SK-N-SH treated with all-trans-retinoic acid at 6 μM for 48 hours (cell line): Measurements from ENCODE around the gene NDE1.
"Not testable (repeated sequence)": the region's sequence is repeated elsewhere in the genome, so short reads cannot be mapped to it uniquely, and the experiment has no call there.

Experiments used
- ATAC-seq: fragments of 200-7000 bp; cut with Tn5 transposase; 3 replicates; pipeline ENCODE4 v1.9.1; 2020; ENCODE audit warnings: mild to moderate bottlenecking, moderate library complexity
- ARNTL ChIP-seq: fragments of 450-650 bp; formaldehyde crosslinking; IDR thresholded peaks from 2 replicates; pipeline ENCODE4 v1.5.0; 2020; ENCODE audit warnings: low read depth, mild to moderate bottlenecking, moderate library complexity, borderline replicate concordance
- BACH2 ChIP-seq: fragments of 250-450 bp; sonication (Bioruptor Pico); IDR thresholded peaks from 2 replicates; pipeline ENCODE4 v1.9.0; 2021; ENCODE audit warnings: mild to moderate bottlenecking, borderline replicate concordance
- CSDC2 ChIP-seq: fragments of 250-450 bp; sonication (Bioruptor Pico); IDR thresholded peaks from 2 replicates; pipeline ENCODE4 v1.5.0; 2020; ENCODE audit warnings: mild to moderate bottlenecking, moderate library complexity
- ESRRG ChIP-seq: fragments of 250-450 bp; sonication (Bioruptor Pico); IDR thresholded peaks from 2 replicates; pipeline ENCODE4 v1.6.1; 2021; ENCODE audit warnings: mild to moderate bottlenecking
- GLIS3 ChIP-seq: fragments of 250-450 bp; sonication (Bioruptor Pico); IDR thresholded peaks from 2 replicates; pipeline ENCODE4 v1.5.0; 2020; ENCODE audit warnings: mild to moderate bottlenecking, moderate library complexity
- ISL1 ChIP-seq: fragments of 250-450 bp; sonication (Bioruptor Pico); IDR thresholded peaks from 2 replicates; pipeline ENCODE4 v2.1.2; 2022; ENCODE audit warnings: mild to moderate bottlenecking, moderate library complexity
- PPARA ChIP-seq: fragments of 250-450 bp; sonication (Bioruptor Pico); IDR thresholded peaks from 2 replicates; pipeline ENCODE4 v1.5.0; 2020; ENCODE audit warnings: mild to moderate bottlenecking, borderline replicate concordance
- SNAI2 ChIP-seq: fragments of 250-450 bp; sonication (Bioruptor Pico); IDR thresholded peaks from 2 replicates; pipeline ENCODE4 v1.5.0; 2020; ENCODE audit warnings: mild to moderate bottlenecking, moderate library complexity
- TCF4 ChIP-seq: fragments of 250-450 bp; sonication (Bioruptor Pico); IDR thresholded peaks from 2 replicates; pipeline ENCODE4 v1.8.0; 2021; ENCODE audit warnings: mild to moderate bottlenecking, moderate library complexity, borderline replicate concordance
- TOX ChIP-seq: fragments of 250-450 bp; sonication (Bioruptor Pico); IDR thresholded peaks from 2 replicates; pipeline ENCODE4 v1.8.0; 2021; ENCODE audit warnings: mild to moderate bottlenecking, moderate library complexity, borderline replicate concordance
- ZC3H10 ChIP-seq: fragments of 250-450 bp; sonication (Bioruptor Pico); IDR thresholded peaks from 2 replicates; pipeline ENCODE4 v1.5.1; 2021; ENCODE audit warnings: mild to moderate bottlenecking, moderate library complexity
- ZFP3 ChIP-seq: fragments of 250-450 bp; sonication (Bioruptor Pico); IDR thresholded peaks from 2 replicates; pipeline ENCODE4 v1.5.0; 2020; ENCODE audit warnings: mild to moderate bottlenecking, moderate library complexity
- ZFP30 ChIP-seq: fragments of 450-650 bp; formaldehyde crosslinking; IDR thresholded peaks from 2 replicates; pipeline ENCODE4 v1.5.0; 2022; ENCODE audit warnings: mild to moderate bottlenecking, moderate library complexity
- ZNF565 ChIP-seq: fragments of 450-650 bp; formaldehyde crosslinking; conservative IDR thresholded peaks from 2 replicates; pipeline ENCODE4 v1.5.0; 2020; ENCODE audit warnings: low read depth, mild to moderate bottlenecking, moderate library complexity
- ZNF70 ChIP-seq: fragments of 450-650 bp; formaldehyde crosslinking; IDR thresholded peaks from 2 replicates; pipeline ENCODE4 v1.5.0; 2020; ENCODE audit warnings: mild to moderate bottlenecking, moderate library complexity
- ZNF8 ChIP-seq: fragments of 450-650 bp; formaldehyde crosslinking; IDR thresholded peaks from 2 replicates; pipeline ENCODE4 v1.5.0; 2020; ENCODE audit warnings: mild to moderate bottlenecking, moderate library complexity
- TF ChIP-seq, protein P1 (sequence below): fragments of 250-450 bp; sonication (Bioruptor Pico); IDR thresholded peaks from 2 replicates; pipeline ENCODE4 v1.8.0; 2021; ENCODE audit warnings: low read depth, mild to moderate bottlenecking, moderate library complexity, borderline replicate concordance
- TF ChIP-seq, protein P2 (sequence below): fragments of 250-450 bp; sonication (Bioruptor Pico); IDR thresholded peaks from 2 replicates; pipeline ENCODE4 v1.5.0; 2020; ENCODE audit warnings: mild to moderate bottlenecking, moderate library complexity
- TF ChIP-seq, protein P3 (sequence below): fragments of 250-450 bp; sonication (Bioruptor Pico); IDR thresholded peaks from 2 replicates; pipeline ENCODE4 v1.5.1; 2020; ENCODE audit warnings: low read depth, mild to moderate bottlenecking, moderate library complexity
- TF ChIP-seq, protein P4 (sequence below): fragments of 250-450 bp; sonication (Bioruptor Pico); IDR thresholded peaks from 2 replicates; pipeline ENCODE4 v1.8.0; 2020; ENCODE audit warnings: mild to moderate bottlenecking, moderate library complexity, borderline replicate concordance
- TF ChIP-seq, protein P5 (sequence below): fragments of 250-450 bp; sonication (Bioruptor Pico); IDR thresholded peaks from 2 replicates; pipeline ENCODE4 v1.5.1; 2021; ENCODE audit warnings: mild to moderate bottlenecking, moderate library complexity

The NDE1 gene

DNA sequence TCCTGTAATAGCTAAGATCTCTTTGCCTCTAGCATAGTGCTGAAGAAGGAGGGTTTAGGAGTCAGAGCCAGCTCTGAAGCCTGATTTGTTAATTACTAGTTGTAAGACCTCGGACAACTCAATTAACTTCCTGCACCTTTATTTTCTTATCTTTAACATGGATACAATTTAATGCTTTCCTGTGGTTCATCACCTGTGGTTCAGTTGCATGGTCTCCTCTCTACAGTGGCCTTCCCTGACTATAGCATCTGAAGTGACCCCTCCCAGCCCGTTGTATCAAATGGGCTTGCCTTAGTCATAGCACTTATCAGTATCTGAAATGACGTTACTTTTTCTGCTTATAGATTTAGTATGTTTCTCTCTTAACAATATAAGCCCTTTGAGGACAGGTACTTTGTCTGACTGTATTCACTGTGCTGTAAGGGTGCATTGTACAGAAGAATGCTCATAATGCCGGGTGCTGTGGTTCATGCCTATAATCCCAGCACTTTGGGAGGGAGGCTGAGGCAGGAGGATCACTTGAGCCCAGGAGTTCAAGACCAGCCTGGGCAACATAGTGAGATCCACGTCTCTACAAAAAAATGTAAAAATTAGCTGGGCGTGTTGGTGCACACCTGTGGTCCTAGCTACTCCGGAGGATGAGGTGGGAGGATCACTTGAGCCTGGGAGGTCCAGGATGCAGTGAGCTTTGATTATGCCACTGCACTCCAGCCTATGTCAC, 2.6 kb upstream of the NDE1 start:
- ATAC-seq = no peak
- TF ChIP-seq, protein P1, sequence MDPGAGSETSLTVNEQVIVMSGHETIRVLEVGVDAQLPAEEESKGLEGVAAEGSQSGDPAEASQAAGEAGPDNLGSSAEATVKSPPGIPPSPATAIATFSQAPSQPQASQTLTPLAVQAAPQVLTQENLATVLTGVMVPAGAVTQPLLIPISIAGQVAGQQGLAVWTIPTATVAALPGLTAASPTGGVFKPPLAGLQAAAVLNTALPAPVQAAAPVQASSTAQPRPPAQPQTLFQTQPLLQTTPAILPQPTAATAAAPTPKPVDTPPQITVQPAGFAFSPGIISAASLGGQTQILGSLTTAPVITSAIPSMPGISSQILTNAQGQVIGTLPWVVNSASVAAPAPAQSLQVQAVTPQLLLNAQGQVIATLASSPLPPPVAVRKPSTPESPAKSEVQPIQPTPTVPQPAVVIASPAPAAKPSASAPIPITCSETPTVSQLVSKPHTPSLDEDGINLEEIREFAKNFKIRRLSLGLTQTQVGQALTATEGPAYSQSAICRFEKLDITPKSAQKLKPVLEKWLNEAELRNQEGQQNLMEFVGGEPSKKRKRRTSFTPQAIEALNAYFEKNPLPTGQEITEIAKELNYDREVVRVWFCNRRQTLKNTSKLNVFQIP (CRISPR knock-in tag) = no peak
- no peak for TF ChIP-seq ISL1 (CRISPR knock-in tag)
- TF ChIP-seq ARNTL (CRISPR knock-in tag) = no peak
- TF ChIP-seq GLIS3 (CRISPR knock-in tag) = no peak
- TF ChIP-seq BACH2 (CRISPR knock-in tag) = no peak
- TF ChIP-seq SNAI2 (CRISPR knock-in tag) = no peak
- no peak for TF ChIP-seq ZNF565
- TF ChIP-seq, protein P2, sequence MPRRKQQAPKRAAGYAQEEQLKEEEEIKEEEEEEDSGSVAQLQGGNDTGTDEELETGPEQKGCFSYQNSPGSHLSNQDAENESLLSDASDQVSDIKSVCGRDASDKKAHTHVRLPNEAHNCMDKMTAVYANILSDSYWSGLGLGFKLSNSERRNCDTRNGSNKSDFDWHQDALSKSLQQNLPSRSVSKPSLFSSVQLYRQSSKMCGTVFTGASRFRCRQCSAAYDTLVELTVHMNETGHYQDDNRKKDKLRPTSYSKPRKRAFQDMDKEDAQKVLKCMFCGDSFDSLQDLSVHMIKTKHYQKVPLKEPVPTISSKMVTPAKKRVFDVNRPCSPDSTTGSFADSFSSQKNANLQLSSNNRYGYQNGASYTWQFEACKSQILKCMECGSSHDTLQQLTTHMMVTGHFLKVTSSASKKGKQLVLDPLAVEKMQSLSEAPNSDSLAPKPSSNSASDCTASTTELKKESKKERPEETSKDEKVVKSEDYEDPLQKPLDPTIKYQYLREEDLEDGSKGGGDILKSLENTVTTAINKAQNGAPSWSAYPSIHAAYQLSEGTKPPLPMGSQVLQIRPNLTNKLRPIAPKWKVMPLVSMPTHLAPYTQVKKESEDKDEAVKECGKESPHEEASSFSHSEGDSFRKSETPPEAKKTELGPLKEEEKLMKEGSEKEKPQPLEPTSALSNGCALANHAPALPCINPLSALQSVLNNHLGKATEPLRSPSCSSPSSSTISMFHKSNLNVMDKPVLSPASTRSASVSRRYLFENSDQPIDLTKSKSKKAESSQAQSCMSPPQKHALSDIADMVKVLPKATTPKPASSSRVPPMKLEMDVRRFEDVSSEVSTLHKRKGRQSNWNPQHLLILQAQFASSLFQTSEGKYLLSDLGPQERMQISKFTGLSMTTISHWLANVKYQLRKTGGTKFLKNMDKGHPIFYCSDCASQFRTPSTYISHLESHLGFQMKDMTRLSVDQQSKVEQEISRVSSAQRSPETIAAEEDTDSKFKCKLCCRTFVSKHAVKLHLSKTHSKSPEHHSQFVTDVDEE (CRISPR knock-in tag) = no peak
- TF ChIP-seq TCF4 (CRISPR knock-in tag) = no peak
- TF ChIP-seq, protein P3, sequence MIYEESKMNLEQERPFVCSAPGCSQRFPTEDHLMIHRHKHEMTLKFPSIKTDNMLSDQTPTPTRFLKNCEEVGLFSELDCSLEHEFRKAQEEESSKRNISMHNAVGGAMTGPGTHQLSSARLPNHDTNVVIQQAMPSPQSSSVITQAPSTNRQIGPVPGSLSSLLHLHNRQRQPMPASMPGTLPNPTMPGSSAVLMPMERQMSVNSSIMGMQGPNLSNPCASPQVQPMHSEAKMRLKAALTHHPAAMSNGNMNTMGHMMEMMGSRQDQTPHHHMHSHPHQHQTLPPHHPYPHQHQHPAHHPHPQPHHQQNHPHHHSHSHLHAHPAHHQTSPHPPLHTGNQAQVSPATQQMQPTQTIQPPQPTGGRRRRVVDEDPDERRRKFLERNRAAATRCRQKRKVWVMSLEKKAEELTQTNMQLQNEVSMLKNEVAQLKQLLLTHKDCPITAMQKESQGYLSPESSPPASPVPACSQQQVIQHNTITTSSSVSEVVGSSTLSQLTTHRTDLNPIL (CRISPR knock-in tag) = no peak
- TF ChIP-seq TOX (CRISPR knock-in tag) = no peak
- no peak for TF ChIP-seq ZC3H10 (CRISPR knock-in tag)
- no peak for TF ChIP-seq ZNF8 (CRISPR knock-in tag)
- no peak for TF ChIP-seq ZFP30 (CRISPR knock-in tag)
- no peak for TF ChIP-seq PPARA (CRISPR knock-in tag)
- no peak for TF ChIP-seq ZNF70 (CRISPR knock-in tag)
- TF ChIP-seq, protein P4, sequence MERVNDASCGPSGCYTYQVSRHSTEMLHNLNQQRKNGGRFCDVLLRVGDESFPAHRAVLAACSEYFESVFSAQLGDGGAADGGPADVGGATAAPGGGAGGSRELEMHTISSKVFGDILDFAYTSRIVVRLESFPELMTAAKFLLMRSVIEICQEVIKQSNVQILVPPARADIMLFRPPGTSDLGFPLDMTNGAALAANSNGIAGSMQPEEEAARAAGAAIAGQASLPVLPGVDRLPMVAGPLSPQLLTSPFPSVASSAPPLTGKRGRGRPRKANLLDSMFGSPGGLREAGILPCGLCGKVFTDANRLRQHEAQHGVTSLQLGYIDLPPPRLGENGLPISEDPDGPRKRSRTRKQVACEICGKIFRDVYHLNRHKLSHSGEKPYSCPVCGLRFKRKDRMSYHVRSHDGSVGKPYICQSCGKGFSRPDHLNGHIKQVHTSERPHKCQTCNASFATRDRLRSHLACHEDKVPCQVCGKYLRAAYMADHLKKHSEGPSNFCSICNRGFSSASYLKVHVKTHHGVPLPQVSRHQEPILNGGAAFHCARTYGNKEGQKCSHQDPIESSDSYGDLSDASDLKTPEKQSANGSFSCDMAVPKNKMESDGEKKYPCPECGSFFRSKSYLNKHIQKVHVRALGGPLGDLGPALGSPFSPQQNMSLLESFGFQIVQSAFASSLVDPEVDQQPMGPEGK = no peak
- no peak for TF ChIP-seq ZFP3 (CRISPR knock-in tag)

DNA sequence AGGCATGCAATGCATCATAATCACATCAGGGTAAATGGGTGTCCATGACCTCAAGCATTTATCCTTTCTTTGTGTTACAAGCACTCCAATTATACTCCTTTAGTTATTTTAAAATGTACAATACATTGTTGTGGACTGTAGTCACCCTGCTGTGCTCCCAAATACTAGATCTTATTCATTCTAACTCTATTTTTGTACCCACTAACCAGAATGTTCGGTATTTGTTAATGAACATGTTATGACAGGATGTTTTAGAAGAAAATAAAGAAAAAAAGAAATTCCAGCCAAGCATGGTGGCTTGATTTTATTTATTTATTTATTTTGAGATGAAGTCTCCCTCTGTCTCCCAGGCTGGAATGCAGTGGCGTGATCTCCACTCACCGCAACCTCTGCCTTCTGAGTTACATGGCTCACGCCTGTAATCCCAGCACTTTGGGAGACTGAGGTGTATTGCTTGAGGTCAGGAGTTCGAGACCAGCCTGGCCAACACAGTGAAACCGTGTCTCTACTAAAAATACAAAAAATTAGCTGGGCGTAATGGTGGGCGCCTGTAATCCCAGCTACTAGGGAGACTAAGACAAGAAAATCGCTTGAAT, 1.8 kb upstream of the NDE1 start:
- ATAC-seq = no peak
- no peak for TF ChIP-seq CSDC2 (CRISPR knock-in tag)
- TF ChIP-seq, protein P5, sequence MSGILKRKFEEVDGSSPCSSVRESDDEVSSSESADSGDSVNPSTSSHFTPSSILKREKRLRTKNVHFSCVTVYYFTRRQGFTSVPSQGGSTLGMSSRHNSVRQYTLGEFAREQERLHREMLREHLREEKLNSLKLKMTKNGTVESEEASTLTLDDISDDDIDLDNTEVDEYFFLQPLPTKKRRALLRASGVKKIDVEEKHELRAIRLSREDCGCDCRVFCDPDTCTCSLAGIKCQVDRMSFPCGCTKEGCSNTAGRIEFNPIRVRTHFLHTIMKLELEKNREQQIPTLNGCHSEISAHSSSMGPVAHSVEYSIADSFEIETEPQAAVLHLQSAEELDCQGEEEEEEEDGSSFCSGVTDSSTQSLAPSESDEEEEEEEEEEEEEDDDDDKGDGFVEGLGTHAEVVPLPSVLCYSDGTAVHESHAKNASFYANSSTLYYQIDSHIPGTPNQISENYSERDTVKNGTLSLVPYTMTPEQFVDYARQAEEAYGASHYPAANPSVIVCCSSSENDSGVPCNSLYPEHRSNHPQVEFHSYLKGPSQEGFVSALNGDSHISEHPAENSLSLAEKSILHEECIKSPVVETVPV (CRISPR knock-in tag) = no peak
- no peak for TF ChIP-seq ZFP3 (CRISPR knock-in tag)
- TF ChIP-seq TOX (CRISPR knock-in tag) = no peak
- no peak for TF ChIP-seq PPARA (CRISPR knock-in tag)
- TF ChIP-seq ESRRG = no peak
- no peak for TF ChIP-seq ARNTL (CRISPR knock-in tag)
- TF ChIP-seq ZNF565 = no peak
- no peak for TF ChIP-seq ZFP30 (CRISPR knock-in tag)
- TF ChIP-seq, protein P1 (CRISPR knock-in tag) = no peak
- TF ChIP-seq, protein P2 (CRISPR knock-in tag) = no peak

DNA sequence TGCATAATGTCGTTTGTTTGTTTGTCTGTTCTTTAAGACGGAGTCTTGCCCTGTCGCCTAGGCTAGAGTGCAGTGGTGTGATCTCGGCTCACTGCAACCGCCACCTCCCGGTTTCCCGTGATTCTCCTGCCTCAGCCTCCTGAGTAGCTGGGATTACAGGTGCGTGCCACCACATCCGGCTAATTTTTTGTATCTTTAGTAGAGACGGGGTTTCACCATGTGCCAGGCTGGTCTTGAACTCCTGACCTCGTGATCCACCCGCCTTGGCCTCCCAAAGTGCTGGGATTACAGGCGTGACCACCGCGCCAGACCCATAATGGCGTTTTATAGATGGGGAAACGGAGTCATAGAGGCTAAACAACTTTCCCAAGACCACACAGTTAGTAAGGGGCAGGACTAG, 734 bp upstream of the NDE1 start:
- ATAC-seq = not testable (repeated sequence)
